HL-60 (cell line): Measurements from ENCODE around the gene SARNP.

Experiments used
- POLR2AphosphoS5 ChIP-seq: IDR thresholded peaks from 2 replicates; pipeline ENCODE4 v1.6.1; 2012; ENCODE audit warnings: low read depth
- TF ChIP-seq, protein P1 (sequence below): IDR thresholded peaks from one replicate; pipeline ENCODE4 v1.5.1; 2011; ENCODE audit warnings: low read length, control low read depth, inconsistent platforms; ENCODE audit not compliant: insufficient read depth
- TF ChIP-seq, protein P2 (sequence below): IDR thresholded peaks from 2 replicates; pipeline ENCODE4 v1.6.1; 2012; ENCODE audit warnings: low read depth; ENCODE audit not compliant: insufficient replicate concordance

DNA sequence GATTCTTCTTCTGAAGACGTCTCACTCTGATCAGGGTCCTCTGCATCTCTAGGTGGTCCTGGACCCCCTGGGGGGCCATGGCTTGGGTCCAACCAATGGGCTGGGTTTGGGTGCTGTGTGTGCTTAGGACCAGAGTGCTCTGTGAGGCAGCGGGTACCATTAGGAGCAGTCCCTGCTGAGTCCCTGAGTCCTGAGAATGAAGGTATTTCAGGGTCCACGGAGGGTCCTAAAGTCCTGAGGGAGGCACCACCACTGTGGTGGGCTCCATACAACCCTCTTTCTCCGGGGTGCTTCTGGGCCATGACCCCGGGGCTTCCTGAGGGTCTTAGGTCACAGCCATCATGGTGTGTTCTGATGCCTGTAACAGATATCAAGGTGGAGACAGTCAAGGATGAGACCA is 10.8 kb upstream of the SARNP start:
- TF ChIP-seq, protein P1, sequence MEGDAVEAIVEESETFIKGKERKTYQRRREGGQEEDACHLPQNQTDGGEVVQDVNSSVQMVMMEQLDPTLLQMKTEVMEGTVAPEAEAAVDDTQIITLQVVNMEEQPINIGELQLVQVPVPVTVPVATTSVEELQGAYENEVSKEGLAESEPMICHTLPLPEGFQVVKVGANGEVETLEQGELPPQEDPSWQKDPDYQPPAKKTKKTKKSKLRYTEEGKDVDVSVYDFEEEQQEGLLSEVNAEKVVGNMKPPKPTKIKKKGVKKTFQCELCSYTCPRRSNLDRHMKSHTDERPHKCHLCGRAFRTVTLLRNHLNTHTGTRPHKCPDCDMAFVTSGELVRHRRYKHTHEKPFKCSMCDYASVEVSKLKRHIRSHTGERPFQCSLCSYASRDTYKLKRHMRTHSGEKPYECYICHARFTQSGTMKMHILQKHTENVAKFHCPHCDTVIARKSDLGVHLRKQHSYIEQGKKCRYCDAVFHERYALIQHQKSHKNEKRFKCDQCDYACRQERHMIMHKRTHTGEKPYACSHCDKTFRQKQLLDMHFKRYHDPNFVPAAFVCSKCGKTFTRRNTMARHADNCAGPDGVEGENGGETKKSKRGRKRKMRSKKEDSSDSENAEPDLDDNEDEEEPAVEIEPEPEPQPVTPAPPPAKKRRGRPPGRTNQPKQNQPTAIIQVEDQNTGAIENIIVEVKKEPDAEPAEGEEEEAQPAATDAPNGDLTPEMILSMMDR: no peak
- TF ChIP-seq, protein P2, sequence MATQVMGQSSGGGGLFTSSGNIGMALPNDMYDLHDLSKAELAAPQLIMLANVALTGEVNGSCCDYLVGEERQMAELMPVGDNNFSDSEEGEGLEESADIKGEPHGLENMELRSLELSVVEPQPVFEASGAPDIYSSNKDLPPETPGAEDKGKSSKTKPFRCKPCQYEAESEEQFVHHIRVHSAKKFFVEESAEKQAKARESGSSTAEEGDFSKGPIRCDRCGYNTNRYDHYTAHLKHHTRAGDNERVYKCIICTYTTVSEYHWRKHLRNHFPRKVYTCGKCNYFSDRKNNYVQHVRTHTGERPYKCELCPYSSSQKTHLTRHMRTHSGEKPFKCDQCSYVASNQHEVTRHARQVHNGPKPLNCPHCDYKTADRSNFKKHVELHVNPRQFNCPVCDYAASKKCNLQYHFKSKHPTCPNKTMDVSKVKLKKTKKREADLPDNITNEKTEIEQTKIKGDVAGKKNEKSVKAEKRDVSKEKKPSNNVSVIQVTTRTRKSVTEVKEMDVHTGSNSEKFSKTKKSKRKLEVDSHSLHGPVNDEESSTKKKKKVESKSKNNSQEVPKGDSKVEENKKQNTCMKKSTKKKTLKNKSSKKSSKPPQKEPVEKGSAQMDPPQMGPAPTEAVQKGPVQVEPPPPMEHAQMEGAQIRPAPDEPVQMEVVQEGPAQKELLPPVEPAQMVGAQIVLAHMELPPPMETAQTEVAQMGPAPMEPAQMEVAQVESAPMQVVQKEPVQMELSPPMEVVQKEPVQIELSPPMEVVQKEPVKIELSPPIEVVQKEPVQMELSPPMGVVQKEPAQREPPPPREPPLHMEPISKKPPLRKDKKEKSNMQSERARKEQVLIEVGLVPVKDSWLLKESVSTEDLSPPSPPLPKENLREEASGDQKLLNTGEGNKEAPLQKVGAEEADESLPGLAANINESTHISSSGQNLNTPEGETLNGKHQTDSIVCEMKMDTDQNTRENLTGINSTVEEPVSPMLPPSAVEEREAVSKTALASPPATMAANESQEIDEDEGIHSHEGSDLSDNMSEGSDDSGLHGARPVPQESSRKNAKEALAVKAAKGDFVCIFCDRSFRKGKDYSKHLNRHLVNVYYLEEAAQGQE: no peak
- no peak for TF ChIP-seq POLR2AphosphoS5
